DMS 273 (cell line): Measurements from ENCODE around the gene LHFPL3.
A peak's percentile ranks its signal among the peaks of the same experiment; 100 is the strongest.
"Not testable (repeated sequence)": the region's sequence is repeated elsewhere in the genome, so short reads cannot be mapped to it uniquely, and the experiment has no call there.

Experiments used
- DNase-seq: peaks from one replicate; lab custom pipeline; 2025; ENCODE audit not compliant: unreplicated experiment; lab: John Stamatoyannopoulos, UW

The LHFPL3 gene

GRCh38 chr7:104886651-104887050, 558.2 kb downstream of the LHFPL3 start:
- DNase-seq, result no peak

- DNase-seq, result no peak
Measured at GRCh38 chr7:104890216-104890615, 561.8 kb downstream of the LHFPL3 start.

DNA sequence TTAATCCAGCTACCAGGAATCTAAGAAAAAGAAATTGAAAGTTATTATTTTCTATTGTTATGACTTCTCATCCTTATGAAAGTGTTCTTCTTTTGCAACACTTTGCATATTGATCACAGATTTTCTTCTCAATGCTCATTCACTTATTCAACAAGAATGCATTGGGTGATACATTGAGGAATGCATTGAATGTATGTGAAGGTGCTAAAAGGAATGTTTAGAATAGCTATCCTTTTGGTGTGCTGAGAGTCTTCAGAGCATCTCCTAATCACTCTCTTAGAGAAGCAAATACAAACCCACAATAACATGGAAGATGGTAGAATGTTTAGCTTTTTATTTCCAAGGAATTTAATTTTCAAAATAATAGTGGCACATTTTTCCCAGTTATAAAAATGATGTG, 563.5 kb downstream of the LHFPL3 start:
- no peak for DNase-seq

DNA sequence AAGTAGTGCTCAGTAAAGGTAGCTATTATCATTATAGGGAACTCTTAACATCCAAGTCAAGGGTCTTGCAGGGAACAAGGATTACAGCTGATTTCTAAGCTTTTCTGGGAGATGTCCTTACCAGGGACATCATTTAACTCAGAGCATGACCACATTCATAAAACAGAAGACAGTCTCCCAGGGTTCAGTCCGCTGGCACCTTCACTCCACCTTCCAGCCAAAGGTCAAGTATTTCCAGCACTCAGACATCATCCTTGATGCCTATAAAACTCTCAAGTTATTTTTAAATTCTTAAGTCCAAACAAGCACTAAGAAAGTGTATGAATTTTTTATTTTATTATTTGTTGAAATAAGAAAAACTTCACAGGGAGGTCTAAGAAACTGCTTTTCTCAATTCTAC, 565.9 kb downstream of the LHFPL3 start:
- DNase-seq, result no peak

DNA sequence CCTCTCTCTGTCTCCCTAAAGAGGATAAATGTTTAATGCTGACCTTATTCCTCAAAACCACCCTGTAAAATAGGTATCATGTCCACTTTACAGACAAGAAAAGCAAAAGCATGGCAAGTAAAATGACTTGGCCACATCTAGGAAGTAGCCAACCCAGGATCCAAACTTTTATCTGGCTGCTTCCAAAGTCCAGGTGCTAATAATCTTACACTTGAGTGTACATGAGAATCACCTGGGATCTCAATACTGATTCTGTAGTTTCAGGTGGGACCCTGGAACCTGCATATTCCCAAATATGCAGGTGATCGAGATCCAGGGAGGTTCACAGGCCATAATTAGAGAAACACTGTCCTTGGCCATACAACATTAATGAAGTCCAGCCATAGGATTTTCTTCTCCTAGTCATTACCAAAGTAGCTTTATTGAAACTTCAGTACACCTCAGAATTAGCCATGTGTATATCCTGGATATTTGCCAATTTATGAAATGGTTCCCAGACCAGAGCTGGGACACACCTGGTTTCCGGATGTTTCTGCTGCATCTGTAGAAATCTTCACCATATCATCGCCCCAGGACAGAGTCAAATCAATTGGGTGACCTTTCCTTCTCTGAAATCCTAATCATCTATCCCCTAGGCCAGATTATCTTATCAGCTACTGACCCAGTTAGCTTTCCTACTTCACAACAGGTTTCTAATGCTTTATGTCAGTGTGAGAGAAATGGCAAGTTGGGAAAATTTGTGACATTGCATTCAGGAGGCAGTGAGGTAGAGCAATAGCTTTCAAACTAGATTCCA, 566.5 kb downstream of the LHFPL3 start:
- DNase-seq, result no peak

DNA sequence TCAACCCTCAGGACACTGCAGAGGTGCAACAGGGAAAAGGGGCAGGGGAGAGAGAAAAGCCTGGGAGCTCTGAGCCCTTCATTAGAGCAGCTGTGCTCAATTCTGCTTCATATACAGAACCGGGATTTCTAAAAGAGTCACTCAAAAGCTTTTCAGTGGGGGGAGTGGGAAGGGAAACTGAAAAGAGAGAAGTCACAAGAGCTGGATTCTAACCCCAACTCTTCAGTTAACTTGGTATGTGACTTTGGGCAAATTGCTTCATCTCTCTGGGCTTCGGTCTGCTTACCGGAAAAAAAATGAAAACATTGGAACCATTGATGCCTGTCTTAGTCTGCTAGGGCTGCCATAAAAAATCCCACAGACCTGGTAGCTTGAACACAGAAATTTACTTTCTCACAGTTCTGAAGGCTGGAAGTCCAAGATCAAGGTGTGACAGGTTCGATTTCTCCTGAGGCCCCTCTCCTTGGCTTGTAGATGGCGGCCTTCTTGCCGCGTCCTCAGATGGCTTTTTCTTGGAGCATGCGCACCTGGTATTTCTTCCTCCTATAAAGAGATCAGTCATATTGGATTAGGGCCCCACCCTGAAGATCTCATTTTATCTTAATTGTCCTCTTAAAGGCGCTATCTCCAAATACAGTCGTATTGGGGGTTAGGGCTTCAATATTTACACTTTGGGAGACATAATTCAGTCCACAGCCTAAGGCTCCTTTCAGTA, 567.3 kb downstream of the LHFPL3 start:
- DNase-seq, result no peak

- no peak for DNase-seq
Measured at GRCh38 chr7:104898434-104898833, 570.0 kb downstream of the LHFPL3 start.

DNA sequence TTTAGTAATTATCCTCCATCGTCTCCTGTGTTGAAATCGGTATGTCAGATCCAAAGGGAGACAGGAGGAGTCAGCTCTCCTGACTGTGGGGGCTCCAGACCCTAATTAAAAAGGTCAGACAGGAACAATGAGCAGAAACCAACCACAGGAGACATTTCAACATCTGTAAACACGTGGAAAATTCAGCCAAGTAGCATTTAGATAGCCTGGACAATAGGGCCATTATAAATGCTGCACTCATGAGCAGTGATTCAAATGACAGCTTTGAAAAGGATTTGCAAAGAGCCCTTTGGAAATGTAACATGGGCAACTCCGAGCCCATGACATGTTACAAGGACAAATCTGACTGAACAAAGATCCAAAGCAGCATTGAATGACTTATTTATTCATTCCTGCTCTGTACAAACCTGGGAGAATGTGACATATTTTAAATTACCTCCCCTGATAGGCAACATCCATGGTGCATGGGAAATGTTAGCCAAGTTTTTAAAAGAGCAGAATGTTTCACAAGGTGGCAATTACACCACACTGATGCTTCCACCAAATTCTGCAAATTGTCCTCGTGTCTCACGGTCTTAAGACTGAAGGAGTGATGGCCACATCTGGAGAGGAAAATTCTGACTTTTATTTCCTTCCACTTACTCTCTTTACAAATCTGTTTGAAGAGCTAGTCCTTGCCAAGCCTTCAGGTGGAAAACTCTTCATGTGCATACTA, 572.3 kb downstream of the LHFPL3 start:
- DNase-seq, result no peak

- DNase-seq, result no peak
Measured at GRCh38 chr7:104901240-104901619, 572.8 kb downstream of the LHFPL3 start.

- DNase-seq, result no peak
Measured at GRCh38 chr7:104902183-104902582, 573.8 kb downstream of the LHFPL3 start.

DNA sequence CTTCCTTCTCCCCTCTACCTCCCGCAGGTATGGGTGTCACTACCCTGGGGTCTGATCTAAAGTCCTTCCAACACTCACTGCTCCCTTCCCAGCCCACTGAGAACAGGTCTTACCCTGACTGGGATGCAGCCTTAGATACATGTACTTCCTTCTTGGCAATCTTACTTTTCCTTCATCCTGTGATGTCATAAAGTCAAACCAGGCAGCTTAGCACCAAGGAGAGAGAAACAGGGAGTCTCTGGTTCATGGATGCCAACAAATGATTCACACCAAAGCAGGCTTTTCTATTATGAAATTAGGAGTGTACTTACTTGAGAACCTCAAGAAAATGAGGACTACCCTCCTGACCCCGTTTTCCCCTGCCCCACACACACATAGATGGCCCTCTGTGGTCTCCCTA, 574.6 kb downstream of the LHFPL3 start:
- DNase-seq, result no peak

DNA sequence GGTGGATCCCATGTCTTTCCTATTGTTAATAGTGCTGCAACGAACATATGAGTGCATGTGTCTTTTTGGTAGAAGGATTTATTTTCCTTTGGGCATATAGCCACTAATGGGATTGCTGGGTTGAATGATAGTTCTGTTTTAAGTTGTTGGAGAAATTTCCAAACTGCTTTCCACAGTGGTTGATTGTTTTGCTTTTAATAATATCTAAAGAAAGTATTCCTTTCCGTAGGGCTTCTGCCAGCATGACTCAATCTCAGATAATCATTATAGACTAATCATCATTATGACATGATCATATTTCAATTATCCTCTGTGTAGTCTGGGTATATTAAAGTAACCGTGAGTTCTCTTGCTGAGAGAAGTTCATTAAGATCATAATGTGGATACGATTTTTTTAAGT, 575.4 kb downstream of the LHFPL3 start:
- DNase-seq, result no peak

- DNase-seq, result no peak
Measured at GRCh38 chr7:104906032-104906431, 577.6 kb downstream of the LHFPL3 start.

GRCh38 chr7:104906556-104906955, 578.2 kb downstream of the LHFPL3 start:
- no peak for DNase-seq

GRCh38 chr7:104908636-104909035, 580.2 kb downstream of the LHFPL3 start:
- DNase-seq, result no peak

DNA sequence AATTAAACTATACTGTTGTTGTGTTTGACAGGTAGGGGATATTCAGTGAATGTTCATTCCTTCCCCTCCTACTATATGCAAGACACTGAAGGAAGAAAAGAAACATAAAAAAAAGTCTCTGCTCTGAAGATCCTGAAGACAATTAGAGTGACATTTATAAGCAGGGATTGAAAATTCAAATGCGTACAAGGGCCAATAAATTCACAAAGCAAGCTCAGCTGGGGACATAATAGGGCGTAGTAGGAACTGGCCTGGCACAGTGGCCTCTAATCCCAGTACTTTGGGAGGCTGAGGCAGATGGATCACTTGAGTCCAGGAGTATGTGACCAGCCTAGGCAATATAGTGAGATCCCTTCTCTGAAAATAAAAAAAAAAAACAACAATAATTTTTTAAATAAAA, 580.7 kb downstream of the LHFPL3 start:
- no peak for DNase-seq

DNA sequence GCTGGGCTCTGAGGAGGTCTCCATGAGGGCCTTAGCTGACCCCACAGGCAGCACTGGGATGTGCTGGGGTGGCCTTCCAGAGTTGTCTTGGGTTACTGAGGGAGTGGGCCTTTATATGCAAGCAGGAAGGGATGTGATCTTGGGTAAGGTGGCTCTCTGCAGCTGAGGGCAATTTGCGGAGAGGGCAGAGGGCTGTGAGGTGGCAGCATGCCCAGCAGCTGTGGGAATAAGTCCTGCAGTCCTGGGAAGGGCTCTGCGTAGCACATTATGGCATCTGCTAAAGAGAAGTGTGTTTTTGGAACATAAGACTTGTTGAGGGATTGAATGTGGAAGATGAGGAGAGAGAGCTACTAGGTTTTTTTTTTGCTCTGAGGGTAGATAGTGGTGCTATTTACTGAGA, 586.0 kb downstream of the LHFPL3 start:
- DNase-seq, result peak; percentile 59

DNA sequence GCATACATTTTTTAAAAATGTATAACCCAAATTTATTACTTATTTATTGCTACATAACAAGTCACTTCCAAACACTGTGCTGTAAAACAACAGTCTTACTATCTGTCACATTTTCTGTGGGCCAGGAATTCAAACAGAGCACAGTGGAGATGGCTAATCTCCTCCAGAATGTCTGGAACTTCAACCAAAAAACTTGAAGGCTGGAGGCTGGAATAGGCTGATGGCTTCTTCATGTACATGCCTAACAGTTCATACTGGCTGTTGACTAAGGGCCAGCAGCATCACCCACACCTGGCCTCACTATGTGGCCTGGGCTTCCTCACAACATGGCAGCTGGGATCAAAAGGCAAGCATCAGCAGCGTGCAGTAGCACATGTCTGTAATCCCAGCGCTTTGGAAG, 593.2 kb downstream of the LHFPL3 start:
- DNase-seq, result no peak

DNA sequence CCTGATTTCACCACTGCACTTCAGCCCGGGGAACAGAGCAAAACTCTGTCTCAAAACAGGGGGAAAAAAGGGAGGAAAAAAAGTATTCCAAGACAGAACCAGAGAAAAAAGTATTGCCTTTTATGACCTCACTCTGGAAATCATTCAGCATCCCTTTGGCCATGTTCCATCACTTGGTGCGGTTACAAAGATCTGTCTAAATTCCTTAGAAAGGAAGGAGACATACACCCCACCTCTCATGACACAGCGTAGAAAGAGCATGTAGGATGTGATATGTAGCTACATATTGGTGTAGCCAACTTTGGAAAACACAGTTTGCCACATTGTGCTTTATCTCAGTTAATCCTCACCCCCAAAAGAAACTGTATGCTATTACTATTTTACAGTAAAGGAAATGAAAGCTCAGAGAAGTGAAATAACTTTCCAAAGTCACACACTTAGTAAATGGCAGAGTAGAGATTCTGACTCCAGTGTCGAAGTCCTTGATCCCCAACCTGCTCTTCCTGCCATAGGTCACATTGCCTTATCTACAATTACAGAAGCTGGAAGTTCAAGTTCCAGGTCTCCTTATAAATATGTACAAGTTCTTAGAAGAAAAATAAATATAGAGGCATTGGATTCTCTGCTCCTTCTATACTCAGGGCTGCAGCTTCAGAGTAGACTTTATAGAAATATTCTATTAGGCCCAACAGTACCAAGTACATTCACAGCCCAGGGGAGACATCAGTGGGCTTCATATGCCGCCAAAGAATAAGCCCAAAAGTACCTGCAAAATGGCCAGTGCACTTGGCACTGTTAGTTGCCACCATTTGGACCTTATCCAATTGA, 594.0 kb downstream of the LHFPL3 start:
- DNase-seq, result no peak

DNA sequence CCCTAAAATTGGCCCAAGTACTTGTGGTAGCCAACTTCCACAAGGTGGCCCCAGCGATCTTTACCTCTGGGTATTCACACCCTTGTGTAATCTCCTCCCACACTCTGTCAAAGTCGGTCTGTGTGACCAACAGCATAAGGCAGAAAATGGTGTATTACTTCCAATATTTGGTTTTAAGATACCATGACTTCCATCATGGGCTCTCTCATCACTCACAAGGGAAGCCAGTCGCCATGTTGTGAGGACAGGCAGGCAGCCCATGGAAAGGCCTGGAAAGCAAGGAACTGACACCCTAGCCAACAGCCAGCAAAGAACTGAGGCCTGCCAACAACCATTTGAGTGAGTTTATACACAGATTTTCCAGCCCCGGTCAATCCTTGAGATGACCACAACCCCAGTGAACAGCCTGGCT, 594.6 kb downstream of the LHFPL3 start:
- DNase-seq, result peak; percentile 98

DNA sequence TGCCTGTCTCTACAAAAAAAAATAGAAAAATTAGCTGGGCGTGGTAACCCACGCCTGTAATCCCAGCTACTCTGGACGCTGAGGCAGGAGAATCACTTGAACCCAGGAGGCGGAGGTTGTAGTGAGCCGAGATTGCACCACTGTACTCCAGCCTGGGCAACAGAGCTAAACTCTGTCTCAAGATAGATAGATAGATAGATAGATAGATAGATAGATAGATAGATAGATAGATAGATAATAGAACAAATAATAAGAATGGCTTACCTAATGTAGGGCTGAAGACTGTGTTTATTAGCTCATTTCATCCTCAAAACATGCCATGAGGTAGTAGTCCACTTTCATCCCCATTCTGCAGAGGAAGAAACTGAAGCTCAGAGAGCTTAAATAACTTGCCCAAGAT, 597.8 kb downstream of the LHFPL3 start:
- not testable (repeated sequence) for DNase-seq
